PC-9 (cell line): ENCODE data around the gene CNN2.

Experiments used
- EZH2 ChIP-seq: fragments of 200-600 bp; sonication (generic); IDR thresholded peaks from 2 replicates; pipeline ENCODE4 v1.8.0; 2017; ENCODE audit warnings: antibody characterized with exemption, low read depth
- TF ChIP-seq, protein P1 (sequence below): fragments of 200-600 bp; sonication (generic); conservative IDR thresholded peaks from 2 replicates; pipeline ENCODE4 v1.6.1; 2017; ENCODE audit warnings: mixed run types, antibody characterized with exemption, mild to moderate bottlenecking, moderate library complexity

DNA sequence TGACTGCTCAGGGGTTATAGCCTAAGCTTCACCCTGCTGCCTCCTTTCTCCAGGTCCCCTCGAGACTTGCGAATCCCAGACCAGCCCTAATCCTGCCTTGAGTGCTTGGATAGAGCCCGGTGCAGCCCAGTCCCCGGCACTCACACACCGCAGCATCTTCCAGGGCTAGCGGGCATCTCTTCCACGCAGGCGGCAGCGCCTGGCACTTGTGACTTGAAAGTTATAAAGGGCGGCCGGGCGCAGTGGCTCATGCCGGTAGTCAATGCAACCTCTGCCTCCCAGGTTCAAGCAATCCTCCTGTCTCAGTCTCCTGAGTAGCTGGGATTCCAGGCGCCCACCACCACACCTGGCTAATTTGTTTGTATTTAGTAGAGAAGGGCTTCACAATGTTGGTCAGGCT, 40.3 kb upstream of the CNN2 start:
- TF ChIP-seq, protein P1, sequence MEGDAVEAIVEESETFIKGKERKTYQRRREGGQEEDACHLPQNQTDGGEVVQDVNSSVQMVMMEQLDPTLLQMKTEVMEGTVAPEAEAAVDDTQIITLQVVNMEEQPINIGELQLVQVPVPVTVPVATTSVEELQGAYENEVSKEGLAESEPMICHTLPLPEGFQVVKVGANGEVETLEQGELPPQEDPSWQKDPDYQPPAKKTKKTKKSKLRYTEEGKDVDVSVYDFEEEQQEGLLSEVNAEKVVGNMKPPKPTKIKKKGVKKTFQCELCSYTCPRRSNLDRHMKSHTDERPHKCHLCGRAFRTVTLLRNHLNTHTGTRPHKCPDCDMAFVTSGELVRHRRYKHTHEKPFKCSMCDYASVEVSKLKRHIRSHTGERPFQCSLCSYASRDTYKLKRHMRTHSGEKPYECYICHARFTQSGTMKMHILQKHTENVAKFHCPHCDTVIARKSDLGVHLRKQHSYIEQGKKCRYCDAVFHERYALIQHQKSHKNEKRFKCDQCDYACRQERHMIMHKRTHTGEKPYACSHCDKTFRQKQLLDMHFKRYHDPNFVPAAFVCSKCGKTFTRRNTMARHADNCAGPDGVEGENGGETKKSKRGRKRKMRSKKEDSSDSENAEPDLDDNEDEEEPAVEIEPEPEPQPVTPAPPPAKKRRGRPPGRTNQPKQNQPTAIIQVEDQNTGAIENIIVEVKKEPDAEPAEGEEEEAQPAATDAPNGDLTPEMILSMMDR: no peak
- no peak for TF ChIP-seq EZH2
